Muscle of back (tissue), 11 donors: ENCODE measurements around the gene NDUFB2. TPM values are rescaled to one million over a fixed set of nuclear protein-coding genes. Genes with fewer than 3 reads are reported as not detected.
"Not testable (repeated sequence)": the region's sequence is repeated elsewhere in the genome, so short reads cannot be mapped to it uniquely, and the experiment has no call there.

Experiments
- DNase-seq, 3 donors: peaks; one replicate each; pipeline versions ENCODE4 v3.0.0 to v3.0.0-alpha.2; 2013
- polyA plus RNA-seq, 10 donors: library from polyadenylated mRNA; unstranded; fragments of 120-200 nt; gene quantifications; one replicate each; pipeline ENCODE4 v1.2.1, GENCODE V29; 2013; ENCODE audit not compliant: insufficient read length in 10 of 10

NDUFB2 gene
- polyA plus RNA-seq, 10 donors = 121 to 188 (median 154) TPM

- DNase-seq = no peak
These were observed 27.1 kb downstream of the NDUFB2 start for GRCh38 chr7:140723574-140723973.

- DNase-seq = no peak
These were observed 28.2 kb downstream of the NDUFB2 start for GRCh38 chr7:140724706-140725105.

GRCh38 chr7:140726281-140726680 is 29.8 kb downstream of the NDUFB2 start:
- peak in 1 of 3 donors; percentile 22 for DNase-seq

GRCh38 chr7:140732416-140732815 is 35.9 kb downstream of the NDUFB2 start:
- no peak for DNase-seq

- no peak for DNase-seq
These were observed 37.6 kb downstream of the NDUFB2 start for GRCh38 chr7:140734096-140734495.

GRCh38 chr7:140734729-140735128 is 38.2 kb downstream of the NDUFB2 start:
- no peak for DNase-seq

GRCh38 chr7:140738280-140738679 is 41.8 kb downstream of the NDUFB2 start:
- DNase-seq = no peak

GRCh38 chr7:140743255-140743654 is 46.7 kb downstream of the NDUFB2 start:
- DNase-seq = not testable (repeated sequence)

- no peak for DNase-seq
These were observed 47.5 kb downstream of the NDUFB2 start for GRCh38 chr7:140744005-140744404.

- no peak for DNase-seq
These were observed 49.0 kb downstream of the NDUFB2 start for GRCh38 chr7:140745266-140746058.

- DNase-seq = no peak
These were observed 50.2 kb downstream of the NDUFB2 start for GRCh38 chr7:140746751-140747150.

GRCh38 chr7:140752533-140752932 is 56.0 kb downstream of the NDUFB2 start:
- DNase-seq = no peak

GRCh38 chr7:140754506-140754905 is 58.0 kb downstream of the NDUFB2 start:
- no peak for DNase-seq

Other genes with a start within 250 kb of the NDUFB2 start
- 100 to 1,000 TPM in 1 of 10 donors, 10 to 100 TPM in 9; 62.1 to 108 (median 75.8) TPM for gene MKRN1, start 217.2 kb upstream of the NDUFB2 start, polyA plus RNA-seq
- gene DENND2A, start 55.9 kb upstream of the NDUFB2 start, polyA plus RNA-seq = 10 to 100 TPM; 43.9 to 76.9 (median 47.8) TPM
- gene ADCK2, start 23.8 kb upstream of the NDUFB2 start, polyA plus RNA-seq = 10 to 100 TPM; 10.6 to 20.1 (median 13.0) TPM
- gene BRAF, start 228.2 kb downstream of the NDUFB2 start, polyA plus RNA-seq = 10 to 100 TPM in 7 of 10 donors, 1 to 10 TPM in 3; 8.5 to 15.3 (median 11.8) TPM